CD14-positive monocyte (primary cell): Measurements from ENCODE around the gene MYO1D. TPM values are rescaled to one million over a fixed set of nuclear protein-coding genes. Genes with fewer than 3 reads are reported as not detected.

Experiments used
- DNase-seq, 3 donors: peaks; one replicate each; pipeline ENCODE4 v3.0.0-alpha.2; 2011 to 2022
- H2AFZ ChIP-seq: 2 replicates; pipeline ENCODE4 v1.6.0; 2012; ENCODE audit warnings: mild to moderate bottlenecking, low read depth, low read length, inconsistent platforms; ENCODE audit not compliant: insufficient read depth, poor library complexity, severe bottlenecking
- H3K27ac ChIP-seq, 2 donors: 1 replicate in 1 of 2; 2 replicates in 1 of 2; pipeline ENCODE4 v1.5.1; 2012 to 2013; ENCODE audit warnings: low read length in 2 of 2, control low read depth in 1 of 2, inconsistent platforms in 1 of 2, low read depth in 1 of 2, mild to moderate bottlenecking in 1 of 2
- H3K27me3 ChIP-seq, 2 donors: one replicate each; pipeline versions ENCODE4 v1.6.0 to v1.6.1; 2011 to 2013; ENCODE audit warnings: low read length in 2 of 2; ENCODE audit not compliant: control insufficient read depth in 2 of 2, insufficient read depth in 2 of 2
- H3K36me3 ChIP-seq, 2 donors: replicated peaks in 1 of 2; 1 replicate in 1 of 2; 2 replicates in 1 of 2; pipeline versions ENCODE4 v1.5.1 to v1.6.1; 2012 to 2013; ENCODE audit warnings: low read length in 2 of 2, control low read depth in 1 of 2, inconsistent platforms in 1 of 2, mild to moderate bottlenecking in 1 of 2; ENCODE audit not compliant: insufficient read depth in 2 of 2, control insufficient read depth in 1 of 2
- H3K4me1 ChIP-seq, 2 donors: 1 replicate in 1 of 2; 2 replicates in 1 of 2; pipeline versions ENCODE4 v1.5.1 to v1.6.1; 2012 to 2013; ENCODE audit warnings: low read length in 2 of 2, control low read depth in 1 of 2, inconsistent platforms in 1 of 2, mild to moderate bottlenecking in 1 of 2, moderate library complexity in 1 of 2; ENCODE audit not compliant: insufficient read depth in 2 of 2, control insufficient read depth in 1 of 2
- H3K4me2 ChIP-seq: replicated peaks from 2 replicates; pipeline ENCODE3; 2012; ENCODE audit warnings: low read length, moderate library complexity, mild to moderate bottlenecking; ENCODE audit not compliant: poor library complexity, severe bottlenecking; ENCODE audit errors: extremely low read depth
- H3K4me3 ChIP-seq, 3 experiments: fragments of 200-600 bp in 1 of 3; sonication (generic) in 1 of 3; replicated peaks in 1 of 3; 1 replicate in 2 of 3; 2 replicates in 1 of 3; pipeline ENCODE4 v1.5.1; 2011 to 2013; ENCODE audit warnings: low read length in 3 of 3, mild to moderate bottlenecking in 3 of 3, control low read depth in 2 of 3, low read depth in 2 of 3, inconsistent platforms in 1 of 3, moderate library complexity in 1 of 3
- H3K79me2 ChIP-seq: 2 replicates; pipeline ENCODE4 v1.6.0; 2012; ENCODE audit warnings: mild to moderate bottlenecking, control low read depth, inconsistent platforms, low read length, moderate library complexity; ENCODE audit not compliant: insufficient read depth
- H3K9ac ChIP-seq: 2 replicates; pipeline ENCODE4 v1.6.0; 2017; ENCODE audit warnings: low read length, mild to moderate bottlenecking; ENCODE audit not compliant: insufficient read depth, poor library complexity, severe bottlenecking
- H3K9me3 ChIP-seq, 2 donors: replicated peaks in 1 of 2; 1 replicate in 1 of 2; 2 replicates in 1 of 2; pipeline versions ENCODE4 v1.5.1 to v1.6.1; 2012 to 2013; ENCODE audit warnings: low read length in 2 of 2, control low read depth in 1 of 2; ENCODE audit not compliant: control insufficient read depth in 1 of 2, insufficient read depth in 1 of 2
- H4K20me1 ChIP-seq: 2 replicates; pipeline ENCODE4 v1.6.0; 2012; ENCODE audit warnings: mild to moderate bottlenecking, low read length, control low read depth, moderate library complexity; ENCODE audit not compliant: insufficient read depth
- H3K27ac Mint-ChIP-seq, 7 donors: one replicate each; pipeline ENCODE4 v1.8.0; 2020; ENCODE audit warnings: mild to moderate bottlenecking in 7 of 7, mixed read lengths in 7 of 7, moderate library complexity in 6 of 7, inconsistent platforms in 2 of 7
- H3K27me3 Mint-ChIP-seq, 3 donors: one replicate each; pipeline ENCODE4 v1.8.0; 2021 to 2022; ENCODE audit warnings: low read depth in 3 of 3, mild to moderate bottlenecking in 3 of 3, mixed read lengths in 3 of 3, moderate library complexity in 3 of 3, inconsistent platforms in 1 of 3
- H3K36me3 Mint-ChIP-seq, 2 donors: one replicate each; pipeline ENCODE4 v1.8.0; 2020; ENCODE audit warnings: mixed read lengths in 2 of 2, inconsistent platforms in 1 of 2, mild to moderate bottlenecking in 1 of 2
- H3K4me1 Mint-ChIP-seq: one replicate; pipeline ENCODE4 v1.8.0; 2020; ENCODE audit warnings: mild to moderate bottlenecking, mixed read lengths
- H3K4me3 Mint-ChIP-seq, 2 donors: one replicate each; pipeline ENCODE4 v1.8.0; 2020; ENCODE audit warnings: mild to moderate bottlenecking in 2 of 2, mixed read lengths in 2 of 2, moderate library complexity in 1 of 2
- H3K9me3 Mint-ChIP-seq, 7 donors: one replicate each; pipeline ENCODE4 v1.8.0; 2020 to 2022; ENCODE audit warnings: mixed read lengths in 7 of 7, mild to moderate bottlenecking in 6 of 7, moderate library complexity in 6 of 7, inconsistent platforms in 2 of 7
- WGBS: methylation state at CpG from one replicate; pipeline ENCODE4 v1.1.5; 2013; ENCODE audit warnings: missing lambda C conversion rate; ENCODE audit not compliant: insufficient coverage; 5-methylcytosine and 5-hydroxymethylcytosine counted together
- intact Hi-C, 2 donors: fragments of 100-400 bp; cut with micrococcal nuclease; formaldehyde crosslinking; loops; one replicate each; pipeline versions ENCODE4 v1.15.0 to v1.15.1; 2023
- polyA plus RNA-seq, 3 donors: library from polyadenylated mRNA; depleted of rRNA in 1 of 3; unstranded in 2 of 3; stranded (reverse) in 1 of 3; fragments of 300-500 nt in 2 of 3; fragments of >200 nt in 1 of 3; fragmentation: Illumina TruSeq in 2 of 3; gene quantifications; 1 replicate in 2 of 3; 2 replicates in 1 of 3; pipeline ENCODE4 v1.2.3, GENCODE V29; 2012 to 2021
- TF ChIP-seq, protein P1 (sequence below): fragments of 200-600 bp; IDR thresholded peaks from one replicate; pipeline ENCODE4 v1.8.0; 2022; ENCODE audit warnings: antibody characterized with exemption, mild to moderate bottlenecking

Gene MYO1D
- polyA plus RNA-seq, 3 donors, result 0.22 to 0.39 (median 0.26) TPM

DNA sequence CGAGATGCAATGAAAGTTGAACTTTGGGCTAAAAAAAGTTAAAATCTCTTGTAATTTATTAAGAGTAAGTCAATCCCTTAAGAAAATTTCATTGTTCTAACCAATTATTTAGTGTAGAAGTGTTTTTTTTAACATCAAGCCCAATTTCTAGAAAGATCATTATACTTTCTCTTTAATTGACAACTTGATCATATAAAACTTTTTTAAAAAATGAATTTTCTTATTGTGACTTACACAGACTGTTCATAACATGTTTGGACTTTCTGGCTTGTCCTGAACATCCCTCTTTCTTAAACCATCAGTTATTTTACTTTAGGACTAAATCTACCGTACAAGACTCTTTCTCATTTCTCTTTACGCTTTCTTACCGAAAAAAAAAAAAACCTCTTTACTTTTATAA lies 24.8 kb upstream of the MYO1D start:
- Histone ChIP-seq H3K27ac (no peak overlapping the region), H2AFZ (no peak overlapping the region), H3K9ac (no peak overlapping the region), H3K36me3 (no peaks in the 10 kb centered on the region), H3K79me2 (no peaks in the 10 kb centered on the region), H3K4me3 (no peak overlapping the region), H3K27me3 (peaks cover 3 to 4% of the 10 kb centered on the region in 2 donors), H3K4me2 (no peak overlapping the region), H3K4me1 (no peaks in the 10 kb centered on the region), H3K9me3 (no peaks in the 10 kb centered on the region), H4K20me1 (no peaks in the 10 kb centered on the region)
- Mint-ChIP-seq H3K27ac (no peak overlapping the region), H3K27me3 (peaks cover 0 to 19% (median 11%) of the 10 kb centered on the region in 3 donors), H3K36me3 (no peaks in the 10 kb centered on the region), H3K4me1 (no peaks in the 10 kb centered on the region), H3K4me3 (no peak overlapping the region), H3K9me3 (peaks cover 0 to 4% (median 0%) of the 10 kb centered on the region in 7 donors)
- DNase-seq, result no peak
- intact Hi-C loops, result no loop called here
- TF ChIP-seq, protein P1, sequence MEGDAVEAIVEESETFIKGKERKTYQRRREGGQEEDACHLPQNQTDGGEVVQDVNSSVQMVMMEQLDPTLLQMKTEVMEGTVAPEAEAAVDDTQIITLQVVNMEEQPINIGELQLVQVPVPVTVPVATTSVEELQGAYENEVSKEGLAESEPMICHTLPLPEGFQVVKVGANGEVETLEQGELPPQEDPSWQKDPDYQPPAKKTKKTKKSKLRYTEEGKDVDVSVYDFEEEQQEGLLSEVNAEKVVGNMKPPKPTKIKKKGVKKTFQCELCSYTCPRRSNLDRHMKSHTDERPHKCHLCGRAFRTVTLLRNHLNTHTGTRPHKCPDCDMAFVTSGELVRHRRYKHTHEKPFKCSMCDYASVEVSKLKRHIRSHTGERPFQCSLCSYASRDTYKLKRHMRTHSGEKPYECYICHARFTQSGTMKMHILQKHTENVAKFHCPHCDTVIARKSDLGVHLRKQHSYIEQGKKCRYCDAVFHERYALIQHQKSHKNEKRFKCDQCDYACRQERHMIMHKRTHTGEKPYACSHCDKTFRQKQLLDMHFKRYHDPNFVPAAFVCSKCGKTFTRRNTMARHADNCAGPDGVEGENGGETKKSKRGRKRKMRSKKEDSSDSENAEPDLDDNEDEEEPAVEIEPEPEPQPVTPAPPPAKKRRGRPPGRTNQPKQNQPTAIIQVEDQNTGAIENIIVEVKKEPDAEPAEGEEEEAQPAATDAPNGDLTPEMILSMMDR, result no peak
- WGBS, result no CpG with 5 or more reads among the region's 4 CpGs

DNA sequence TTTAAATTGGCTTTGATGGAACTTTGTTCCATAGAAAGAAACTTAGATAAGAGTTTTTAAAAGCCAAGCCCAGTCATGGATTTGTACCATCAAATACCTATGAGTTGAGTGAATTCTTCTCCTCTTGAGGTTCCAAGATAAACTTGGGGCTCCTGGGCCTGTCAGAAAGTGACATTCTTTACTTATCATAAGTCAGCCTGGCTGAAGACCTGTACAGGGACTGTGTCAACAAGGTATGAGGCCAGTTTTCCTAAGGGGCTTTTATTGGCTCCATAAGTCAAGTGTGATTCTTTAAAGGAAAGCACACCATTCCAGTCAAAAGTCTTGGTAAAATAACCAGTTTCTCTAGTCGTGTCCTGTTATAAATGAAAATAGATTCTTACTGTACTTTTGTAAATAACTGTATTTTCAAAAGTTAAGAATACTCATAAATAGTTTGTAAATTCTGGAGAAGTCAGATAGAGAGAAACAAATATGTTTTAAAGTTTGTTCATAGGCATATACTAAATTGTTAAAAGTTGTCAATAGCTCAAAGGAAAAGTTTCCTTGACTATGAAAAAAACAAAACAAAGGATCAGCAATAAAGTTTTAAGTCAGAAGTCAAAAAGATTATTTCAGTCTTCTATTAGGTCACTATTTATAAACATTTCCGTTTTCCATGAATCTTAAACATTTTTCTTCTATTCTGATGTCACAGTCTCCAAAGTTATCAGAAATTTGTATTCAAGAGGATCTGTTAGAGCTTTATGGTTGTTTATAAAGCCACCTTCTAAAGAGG lies 22.5 kb upstream of the MYO1D start:
- Histone ChIP-seq H4K20me1 (no peaks in the 10 kb centered on the region), H3K9ac (no peak overlapping the region), H3K36me3 (no peaks in the 10 kb centered on the region), H3K27me3 (peaks cover 0 to 4% of the 10 kb centered on the region in 2 donors), H3K79me2 (no peaks in the 10 kb centered on the region), H3K4me2 (no peak overlapping the region), H3K4me3 (no peak overlapping the region), H3K4me1 (no peaks in the 10 kb centered on the region), H3K9me3 (no peaks in the 10 kb centered on the region), H3K27ac (no peak overlapping the region), H2AFZ (no peak overlapping the region)
- Mint-ChIP-seq H3K9me3 (peaks cover 0 to 4% (median 0%) of the 10 kb centered on the region in 7 donors), H3K27ac (no peak overlapping the region), H3K4me1 (no peaks in the 10 kb centered on the region), H3K36me3 (no peaks in the 10 kb centered on the region), H3K27me3 (peaks cover 0 to 15% (median 6%) of the 10 kb centered on the region in 3 donors), H3K4me3 (no peak overlapping the region)
- intact Hi-C loops, result no loop called here
- DNase-seq, result no peak
- TF ChIP-seq, protein P1, result no peak
- no CpG with 5 or more reads among the region's 2 CpGs for WGBS
